GM18868 (cell line): ENCODE data around the gene SEPHS1.
A peak's percentile ranks its signal among the peaks of the same experiment; 100 is the strongest.

Experiments used
- ATAC-seq: cut with Tn5 transposase; IDR thresholded peaks from one replicate; pipeline ENCODE4 v1.9.1; 2021; ENCODE audit warnings: mild to moderate bottlenecking, moderate library complexity; ENCODE audit not compliant: unreplicated experiment

SEPHS1 gene

GRCh38 chr10:13329565-13329964, 18.5 kb downstream of the SEPHS1 start:
- no peak for ATAC-seq

- no peak for ATAC-seq
Observed at GRCh38 chr10:13328613-13329012, 19.5 kb downstream of the SEPHS1 start.

GRCh38 chr10:13328126-13328525, 20.0 kb downstream of the SEPHS1 start:
- ATAC-seq = no peak

- no peak for ATAC-seq
Observed at GRCh38 chr10:13327534-13327933, 20.6 kb downstream of the SEPHS1 start.

GRCh38 chr10:13322615-13323148, 25.4 kb downstream of the SEPHS1 start:
- ATAC-seq = no peak

- ATAC-seq = no peak
Observed at GRCh38 chr10:13321576-13321975, 26.5 kb downstream of the SEPHS1 start.

GRCh38 chr10:13319166-13319565, 28.9 kb downstream of the SEPHS1 start:
- no peak for ATAC-seq

GRCh38 chr10:13317474-13317873, 30.6 kb downstream of the SEPHS1 start:
- ATAC-seq = no peak

- no peak for ATAC-seq
Observed at GRCh38 chr10:13316635-13317311, 31.3 kb downstream of the SEPHS1 start.

GRCh38 chr10:13315361-13315760, 32.7 kb downstream of the SEPHS1 start:
- no peak for ATAC-seq

- no peak for ATAC-seq
Observed at GRCh38 chr10:13311177-13311575, 36.9 kb downstream of the SEPHS1 start.

GRCh38 chr10:13310518-13311176, 37.4 kb downstream of the SEPHS1 start:
- ATAC-seq = no peak

GRCh38 chr10:13309792-13310191, 38.3 kb downstream of the SEPHS1 start:
- ATAC-seq = no peak

GRCh38 chr10:13308096-13308495, 40.0 kb downstream of the SEPHS1 start:
- ATAC-seq = no peak

GRCh38 chr10:13306103-13306502, 42.0 kb downstream of the SEPHS1 start:
- no peak for ATAC-seq

GRCh38 chr10:13302821-13303555, 45.1 kb downstream of the SEPHS1 start:
- ATAC-seq = no peak

- ATAC-seq = peak; percentile 77
Observed at GRCh38 chr10:13299437-13300287, 48.4 kb downstream of the SEPHS1 start, which contains the start of gene PHYH. TSS of gene PHYH (minus strand) at chr10:13300064. CDS start at chr10:13300042, 22 bp downstream.

- no peak for ATAC-seq
Observed at GRCh38 chr10:13298748-13299436, 49.2 kb downstream of the SEPHS1 start.

GRCh38 chr10:13296476-13296875, 51.6 kb downstream of the SEPHS1 start:
- ATAC-seq = no peak

- no peak for ATAC-seq
Observed at GRCh38 chr10:13294784-13295183, 53.3 kb downstream of the SEPHS1 start.
